Lung microvascular endothelial cell (primary cell): Measurements from ENCODE around the gene PRR7. TPM values are rescaled to one million over a fixed set of nuclear protein-coding genes. Genes with fewer than 3 reads are reported as not detected.

Source experiments
- DNase-seq, 2 donors: peaks; one replicate each; pipeline versions ENCODE4 v3.0.0 to v3.0.0-alpha.2; 2010; ENCODE audit warnings: low read depth in 2 of 2
- total RNA-seq: library from RNA; depleted of rRNA; stranded (reverse); fragments of >200 nt; gene quantifications from 2 replicates; pipeline ENCODE4 v1.2.1, GENCODE V29; 2014

The PRR7 gene
- total RNA-seq, 1 donor from 2014 or later: 1.2 TPM

DNA sequence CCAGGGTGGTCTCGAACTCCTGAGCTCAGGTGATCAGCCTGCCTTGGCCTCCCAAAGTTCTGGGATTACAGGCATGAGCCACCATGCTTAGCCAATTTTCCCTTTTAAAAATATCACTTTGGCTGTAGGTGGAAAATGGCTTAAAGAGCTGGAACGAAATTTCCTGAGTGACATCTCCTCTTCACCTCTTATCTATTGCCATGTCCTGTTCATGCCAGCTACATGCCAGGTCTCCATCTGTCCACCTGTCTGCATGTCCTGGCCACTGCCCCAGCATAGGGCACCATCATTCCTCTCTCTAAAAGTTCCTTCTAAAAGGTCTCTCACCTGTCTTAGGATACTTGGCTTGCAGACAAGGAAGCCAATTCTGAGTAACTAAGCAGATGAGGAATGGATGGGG, 22.9 kb upstream of the PRR7 start:
- DNase-seq: no peak

DNA sequence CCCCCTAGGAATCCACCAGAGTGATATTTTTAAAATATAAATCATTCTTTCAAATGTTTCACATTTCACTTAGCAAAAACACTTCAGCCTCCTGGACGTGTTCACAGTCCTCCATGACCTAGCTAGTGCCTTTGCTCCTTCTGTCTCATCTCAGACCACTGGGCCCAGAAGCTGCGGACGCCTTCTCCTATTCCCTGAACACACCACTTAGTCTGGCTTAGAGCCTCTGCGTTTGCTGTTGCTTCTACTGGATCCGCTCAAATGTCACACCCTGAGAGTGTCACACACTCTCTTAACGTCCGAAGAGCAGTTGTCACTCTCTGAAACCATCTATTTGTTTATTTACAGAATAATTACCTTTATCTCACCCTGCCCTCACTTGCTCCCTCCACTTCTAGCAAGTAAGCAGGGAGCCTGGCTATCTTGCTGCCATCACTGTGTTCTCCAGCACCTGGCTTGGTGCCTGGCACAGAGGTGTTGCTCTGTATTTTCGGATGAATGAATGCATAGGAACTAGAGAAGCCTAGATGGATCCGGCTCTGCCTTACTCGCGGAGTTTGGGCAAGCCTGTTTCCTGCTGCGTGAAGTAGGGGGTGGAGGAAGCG, 21.3 kb upstream of the PRR7 start:
- no peak for DNase-seq

DNA sequence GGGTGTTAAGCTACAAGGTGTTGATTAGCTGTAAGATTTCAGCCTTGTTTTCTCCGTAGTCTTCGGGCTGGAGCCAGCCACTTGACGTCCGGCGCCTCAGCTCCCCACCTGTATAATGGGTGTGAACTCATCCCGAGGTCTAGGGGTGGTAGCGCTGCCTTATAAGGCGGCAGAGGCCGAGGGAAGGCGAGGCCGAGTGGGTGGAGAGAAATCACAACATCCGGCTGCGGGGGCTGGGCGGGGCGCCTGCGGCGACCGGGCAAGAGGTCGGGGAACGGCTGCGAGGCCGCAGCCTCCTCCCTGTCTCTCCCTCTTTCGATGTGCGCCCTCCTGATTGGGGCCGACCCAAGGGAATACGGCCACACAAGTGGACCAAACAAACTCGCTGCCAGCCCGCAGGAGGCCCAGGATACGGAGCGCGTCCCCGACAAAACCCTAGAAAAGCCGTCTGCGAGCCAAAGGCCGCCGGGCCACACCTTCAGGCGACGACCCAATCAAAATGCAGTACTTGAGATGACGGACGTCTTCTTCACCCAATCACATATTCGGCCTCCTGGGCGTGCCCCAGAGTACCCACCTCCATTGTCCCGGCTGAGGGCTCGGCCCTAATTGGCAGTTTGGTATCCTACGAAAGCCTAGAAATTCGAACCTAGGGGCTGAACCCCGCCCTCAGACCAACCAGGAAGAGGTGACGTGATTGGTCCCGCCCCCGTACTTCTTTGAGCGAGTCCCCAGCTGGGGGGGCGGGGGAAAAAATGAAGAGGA, 20.6 kb upstream of the PRR7 start:
- peak; percentile 100 for DNase-seq

DNA sequence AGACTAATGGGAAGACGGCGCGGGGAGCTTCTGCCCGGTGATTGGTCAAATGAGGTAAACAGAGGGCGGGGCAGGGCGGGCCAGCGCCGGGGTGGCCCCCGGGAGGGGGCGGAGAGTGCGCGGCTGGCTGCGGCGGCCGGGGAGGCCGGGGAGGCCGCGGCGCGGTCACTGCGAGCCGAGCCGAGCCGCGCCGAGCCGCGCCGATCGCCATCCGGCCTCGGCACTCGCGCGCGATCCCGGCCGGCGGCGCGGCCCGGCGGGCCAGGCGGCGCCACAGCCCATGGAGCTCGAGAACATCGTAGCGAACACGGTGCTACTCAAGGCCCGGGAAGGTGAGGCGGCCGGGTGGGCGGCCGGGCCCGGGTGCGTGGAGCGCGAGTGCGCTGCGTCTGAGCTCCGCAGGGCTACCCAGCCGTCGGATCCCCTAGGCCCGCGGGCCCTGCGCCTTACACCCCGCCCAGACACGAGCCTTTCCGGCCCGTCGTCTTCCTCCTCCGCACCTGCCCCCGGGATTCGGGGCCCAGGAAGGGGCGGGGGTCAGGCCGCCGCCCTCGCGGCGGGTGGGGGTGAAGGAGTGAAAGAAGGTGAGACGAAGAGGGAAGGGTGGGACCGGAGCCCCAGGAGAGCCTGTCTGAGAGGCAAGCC, 19.9 kb upstream of the PRR7 start, which contains the start of gene GRK6:
Gene GRK6 (plus strand): TSS at position 111 of the 645 bp plus-strand sequence. CDS start 170 bp downstream, at position 281.
- no peak for DNase-seq

DNA sequence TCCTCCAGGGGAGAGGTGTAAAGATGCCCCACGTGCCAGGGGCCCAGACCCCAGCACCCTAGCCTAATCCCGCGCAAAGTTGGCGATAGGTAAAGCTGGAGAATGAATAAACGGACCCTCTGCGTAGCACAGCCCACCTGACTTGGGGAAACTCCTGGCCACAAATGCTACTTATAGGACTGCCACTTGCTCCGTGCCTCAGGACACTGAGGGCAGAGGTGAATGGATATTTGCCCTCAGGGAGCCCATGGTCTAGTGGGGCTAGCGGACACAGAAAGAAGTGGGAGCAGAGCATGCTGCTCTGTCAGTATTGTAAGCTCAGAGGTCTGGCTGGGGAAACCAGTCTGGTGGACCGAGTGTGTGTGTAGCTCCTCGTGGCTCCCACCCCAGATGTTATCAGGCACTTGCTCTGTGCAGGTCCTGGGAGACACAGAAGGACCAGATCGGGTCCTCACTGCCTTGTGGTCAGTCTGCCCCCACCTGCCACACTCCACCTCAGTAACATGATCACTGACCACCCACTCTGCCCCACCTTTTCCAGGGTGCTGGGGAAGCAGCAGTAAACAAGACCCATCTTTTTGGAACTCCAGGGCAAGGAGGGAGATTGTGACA, 19.3 kb upstream of the PRR7 start:
- DNase-seq: peak in 1 of 2 donors; percentile 19

DNA sequence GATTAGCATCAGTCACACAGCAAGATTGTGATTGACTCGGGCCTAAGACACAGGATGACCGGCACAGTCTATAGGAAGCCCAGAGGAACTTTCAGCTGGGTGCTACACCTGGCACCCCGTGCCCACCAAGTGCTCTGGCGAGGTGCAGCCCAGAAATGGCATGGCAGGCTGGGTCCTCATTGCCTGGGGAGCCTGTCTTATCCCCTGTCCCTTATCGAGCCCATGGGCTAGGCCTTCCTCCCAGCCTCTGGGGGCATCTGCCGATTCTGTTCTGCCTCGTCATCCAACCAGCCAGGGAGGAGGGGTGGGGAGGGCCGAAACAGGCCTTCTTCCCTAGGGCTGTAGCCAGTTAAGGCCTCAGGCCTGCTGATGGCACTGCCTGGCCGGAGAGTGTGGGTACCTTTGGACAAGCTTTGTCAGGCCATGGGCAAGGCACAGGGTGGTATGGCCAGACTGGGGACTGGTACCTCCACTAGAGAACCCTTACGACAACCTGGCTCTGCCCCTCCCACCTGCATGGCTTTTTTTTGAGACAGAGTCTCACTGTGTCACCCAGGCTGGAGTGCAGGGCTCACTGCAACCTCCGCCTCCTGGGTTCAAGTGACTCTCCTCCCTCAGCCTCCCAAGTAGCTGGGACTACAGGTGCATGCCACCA, 18.6 kb upstream of the PRR7 start:
- no peak for DNase-seq

DNA sequence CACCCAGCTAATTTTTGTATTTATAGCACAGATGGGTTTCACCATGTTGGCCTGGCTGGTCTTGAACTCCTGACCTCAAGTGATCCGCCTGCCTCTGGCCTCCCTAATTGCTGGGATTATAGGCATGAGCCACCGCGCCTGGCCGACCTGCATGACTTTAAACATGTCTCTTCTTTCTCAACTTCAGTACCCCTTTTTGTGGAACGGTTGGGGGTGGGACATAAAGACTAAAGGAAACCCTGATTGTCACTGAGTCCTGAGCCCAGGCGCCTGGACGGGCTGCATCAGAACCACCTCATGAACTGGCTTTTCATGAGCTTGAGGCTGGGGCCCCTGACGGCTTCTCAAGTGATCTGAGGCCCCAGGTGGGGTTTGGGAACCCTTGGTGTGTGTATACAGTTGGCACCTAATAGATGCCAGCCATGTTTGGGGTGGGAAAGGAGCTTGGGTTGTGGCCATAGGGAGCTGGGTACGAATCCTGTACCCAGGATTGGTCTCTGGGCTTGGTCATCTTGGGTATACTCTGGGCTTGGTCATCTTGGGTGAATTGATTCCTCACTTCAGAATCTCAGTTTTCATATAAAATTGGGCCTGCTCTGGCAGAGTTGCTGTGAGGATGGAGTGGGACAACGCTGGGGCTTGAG, 17.9 kb upstream of the PRR7 start:
- DNase-seq: no peak

DNA sequence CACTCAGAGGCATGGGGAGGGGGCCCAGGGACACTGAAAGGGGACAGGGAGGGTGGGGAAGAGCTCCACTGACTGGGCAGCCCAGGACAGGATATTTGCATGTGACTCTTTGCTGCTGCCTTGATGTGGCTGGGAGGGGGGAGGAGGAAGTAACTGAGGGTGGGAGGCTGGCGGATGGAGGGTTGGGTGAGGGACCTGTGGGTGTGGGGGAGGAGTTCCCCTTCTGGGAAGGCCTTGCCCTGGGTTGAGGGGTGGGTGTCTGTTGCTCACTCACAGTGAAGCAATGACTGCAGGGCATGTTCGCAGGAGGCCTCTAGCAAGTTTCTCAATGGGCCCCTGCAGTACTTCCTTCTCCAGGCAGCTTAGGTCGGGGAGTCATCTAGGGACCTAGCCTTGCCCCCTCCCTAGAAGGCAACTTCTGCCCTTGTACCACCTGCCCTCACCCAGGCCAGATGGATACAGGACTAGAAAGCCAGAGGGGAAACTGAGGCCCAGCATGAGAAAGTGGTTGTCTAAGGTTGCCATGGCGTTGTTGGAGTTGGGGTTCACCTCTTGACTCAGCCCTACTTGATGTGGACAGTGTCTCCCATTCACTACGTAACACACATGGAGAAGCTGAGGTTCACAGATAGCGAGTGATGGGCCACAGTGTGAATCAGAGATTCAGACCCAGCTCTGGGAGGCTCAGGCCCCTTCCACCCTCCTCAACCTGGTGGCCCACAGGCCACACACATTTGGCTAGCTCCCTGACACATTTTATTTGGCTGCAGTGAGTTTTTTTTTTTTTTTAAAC, 17.2 kb upstream of the PRR7 start:
- no peak for DNase-seq

DNA sequence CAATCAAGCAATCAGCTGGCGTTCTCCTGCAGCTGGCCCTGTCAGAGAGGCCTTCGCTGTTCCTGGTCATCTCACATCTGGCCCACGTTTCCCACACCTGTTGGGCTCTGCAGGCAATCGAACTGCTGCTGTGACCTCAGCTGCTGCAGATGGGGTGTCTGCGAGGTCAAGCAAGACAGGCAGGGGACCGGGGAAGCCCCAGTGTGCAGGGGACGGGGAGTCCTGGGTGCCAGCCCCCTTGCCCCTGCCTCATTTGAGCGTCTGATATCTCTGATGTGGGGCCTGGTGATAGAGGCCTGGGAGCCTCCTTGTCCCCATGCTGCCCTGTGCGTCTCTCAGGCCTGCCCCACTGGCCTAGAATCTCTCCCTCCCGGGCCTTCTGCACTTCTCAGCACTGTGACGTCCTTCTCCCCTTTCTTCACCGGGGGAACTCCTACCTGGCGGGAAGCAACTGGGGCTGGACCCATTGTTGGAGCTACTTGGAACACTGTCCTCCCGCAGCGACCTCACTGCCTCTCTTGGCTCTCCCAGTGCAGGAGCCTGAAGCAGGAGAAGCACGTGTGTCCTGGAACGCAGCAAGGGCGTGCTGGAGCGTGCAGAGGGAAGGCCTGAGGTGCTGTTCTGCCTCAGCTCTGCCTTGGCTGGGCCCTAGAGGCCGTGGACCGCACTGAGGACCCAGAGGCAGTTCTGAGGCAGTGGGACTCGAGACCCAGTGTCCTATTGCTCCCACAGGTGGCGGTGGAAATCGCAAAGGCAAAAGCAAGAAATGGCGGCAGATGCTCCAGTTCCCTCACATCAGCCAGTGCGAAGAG, 16.3 kb upstream of the PRR7 start:
- DNase-seq: no peak

DNA sequence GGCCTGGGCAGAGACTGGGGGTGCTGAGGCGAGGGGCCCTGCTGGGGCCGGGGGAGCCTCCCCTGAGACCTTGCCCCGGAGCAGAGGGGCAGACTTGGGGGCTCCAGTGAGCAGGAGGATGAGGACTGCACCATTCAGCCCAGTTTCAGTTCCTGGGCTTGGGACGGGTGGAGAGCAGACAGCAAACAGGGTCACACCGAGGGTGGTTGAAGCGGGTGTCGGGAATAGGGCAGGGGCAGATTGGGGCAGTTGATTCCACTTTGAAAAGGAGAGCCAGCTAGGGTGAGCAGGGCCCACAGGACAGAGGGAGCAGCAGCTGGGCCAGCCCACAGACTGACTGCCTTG, 15.7 kb upstream of the PRR7 start:
- DNase-seq: no peak

DNA sequence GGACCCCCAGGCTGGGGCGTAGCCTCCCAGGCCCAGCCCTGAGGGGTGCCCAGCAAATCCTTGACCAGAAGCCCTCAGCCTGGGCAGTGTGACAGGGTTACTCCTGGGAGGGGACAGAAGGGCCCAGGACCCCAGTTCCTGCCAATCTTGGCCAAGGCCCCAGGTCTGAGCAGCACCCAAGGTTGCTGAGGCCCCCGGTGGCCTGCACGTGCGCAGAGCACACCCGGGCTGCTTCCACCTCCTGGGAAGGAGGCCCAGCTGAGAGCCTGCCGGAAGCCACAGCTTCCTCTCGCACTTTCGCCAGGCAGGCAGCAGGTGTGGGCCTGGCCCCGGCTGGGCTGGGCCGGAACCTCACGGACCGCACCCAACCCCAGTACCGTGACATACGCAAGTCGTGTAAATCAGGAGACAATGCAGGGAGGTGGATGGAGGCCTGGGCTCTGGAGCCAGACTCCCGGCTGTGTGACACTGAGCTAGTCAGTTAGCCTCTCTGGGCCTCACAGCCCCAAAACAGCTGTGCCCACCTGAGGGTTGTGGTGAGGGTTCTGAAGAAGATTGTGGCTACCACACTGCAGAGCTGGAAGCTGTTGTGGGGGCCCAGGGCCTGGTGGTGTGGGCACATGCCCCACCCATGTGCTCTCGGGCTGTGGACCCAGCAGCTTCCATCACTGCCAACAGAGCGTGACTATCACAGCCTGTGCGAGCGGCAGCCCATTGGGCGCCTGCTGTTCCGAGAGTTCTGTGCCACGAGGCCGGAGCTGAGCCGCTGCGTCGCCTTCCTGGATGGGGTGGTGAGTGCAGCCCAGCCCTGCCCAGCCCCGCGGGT, 15.1 kb upstream of the PRR7 start:
- peak in 1 of 2 donors; percentile 55 for DNase-seq

DNA sequence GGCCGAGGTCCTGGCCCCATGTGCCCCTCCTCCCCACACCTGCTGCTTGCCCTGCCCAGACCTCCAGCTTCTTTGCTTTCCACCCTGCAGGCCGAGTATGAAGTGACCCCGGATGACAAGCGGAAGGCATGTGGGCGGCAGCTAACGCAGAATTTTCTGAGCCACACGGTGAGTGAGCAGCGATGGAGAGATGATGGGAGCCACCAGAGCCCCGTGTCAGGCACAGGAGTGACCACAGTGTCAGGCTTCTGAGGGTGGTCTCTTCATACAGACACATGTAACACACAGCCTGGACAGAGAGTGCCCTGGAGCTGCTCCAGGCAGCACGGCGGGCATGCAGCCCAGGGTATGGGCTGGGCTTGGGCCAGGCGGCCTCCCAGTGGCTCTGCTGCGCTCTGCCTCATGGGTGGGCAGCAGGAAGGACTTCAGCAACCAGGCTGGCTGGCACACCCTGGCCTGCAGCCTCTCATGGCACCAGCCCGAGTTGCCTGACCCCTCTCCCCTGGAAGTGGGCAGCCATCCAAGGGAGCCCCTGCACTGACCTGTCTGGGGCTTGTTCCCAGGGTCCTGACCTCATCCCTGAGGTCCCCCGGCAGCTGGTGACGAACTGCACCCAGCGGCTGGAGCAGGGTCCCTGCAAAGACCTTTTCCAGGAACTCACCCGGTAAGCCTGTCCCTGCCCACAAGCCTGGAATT, 14.3 kb upstream of the PRR7 start:
- DNase-seq: no peak

DNA sequence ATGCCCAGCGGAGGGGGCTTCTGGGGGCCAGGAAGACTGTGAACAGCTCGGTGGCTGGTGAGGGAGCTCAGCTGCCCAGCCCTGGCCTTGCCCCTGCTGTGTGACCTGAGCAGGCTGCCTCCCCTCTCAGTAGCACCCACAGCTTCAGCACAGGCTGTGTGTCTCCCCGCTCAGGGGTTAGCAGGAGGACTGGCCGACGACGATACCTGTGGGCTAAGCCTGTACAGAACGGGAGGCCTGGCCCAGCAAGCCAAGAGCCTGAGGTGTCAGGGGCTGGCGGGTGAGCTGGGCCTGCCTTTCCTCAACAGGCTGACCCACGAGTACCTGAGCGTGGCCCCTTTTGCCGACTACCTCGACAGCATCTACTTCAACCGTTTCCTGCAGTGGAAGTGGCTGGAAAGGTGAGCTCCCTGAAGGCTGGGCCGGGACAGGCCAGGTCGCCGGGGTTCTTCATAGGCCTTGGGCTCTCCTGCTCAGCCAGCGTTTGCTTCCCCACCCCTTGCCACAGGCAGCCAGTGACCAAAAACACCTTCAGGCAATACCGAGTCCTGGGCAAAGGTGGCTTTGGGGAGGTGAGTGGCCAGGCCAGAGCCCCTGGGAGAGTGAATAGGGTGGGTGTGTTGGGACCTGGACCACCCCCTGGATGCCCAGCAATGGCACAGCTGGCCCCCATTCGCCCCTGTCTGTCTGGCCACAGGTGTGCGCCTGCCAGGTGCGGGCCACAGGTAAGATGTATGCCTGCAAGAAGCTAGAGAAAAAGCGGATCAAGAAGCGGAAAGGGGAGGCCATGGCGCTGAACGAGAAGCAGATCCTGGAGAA, 13.6 kb upstream of the PRR7 start:
- no peak for DNase-seq

DNA sequence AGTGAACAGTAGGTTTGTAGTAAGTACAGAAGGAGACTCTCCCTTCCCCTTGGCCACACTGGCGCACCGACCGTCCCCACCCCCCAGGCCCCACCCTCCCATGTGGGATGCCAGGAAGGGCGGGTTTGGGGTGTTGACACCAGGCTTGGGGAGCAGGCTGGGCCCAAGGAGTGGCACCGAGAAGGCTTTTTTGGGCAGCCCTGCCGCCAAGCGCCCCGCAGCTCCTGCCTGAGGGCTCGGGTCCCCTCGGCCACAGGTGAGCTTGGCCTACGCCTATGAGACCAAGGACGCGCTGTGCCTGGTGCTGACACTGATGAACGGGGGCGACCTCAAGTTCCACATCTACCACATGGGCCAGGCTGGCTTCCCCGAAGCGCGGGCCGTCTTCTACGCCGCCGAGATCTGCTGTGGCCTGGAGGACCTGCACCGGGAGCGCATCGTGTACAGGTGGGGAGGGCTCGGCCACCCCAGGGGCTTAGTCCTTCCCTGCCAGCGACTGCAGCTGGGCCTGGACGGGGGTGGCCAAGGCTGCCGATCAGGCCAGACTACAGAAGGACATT, 12.9 kb upstream of the PRR7 start:
- DNase-seq: no peak

DNA sequence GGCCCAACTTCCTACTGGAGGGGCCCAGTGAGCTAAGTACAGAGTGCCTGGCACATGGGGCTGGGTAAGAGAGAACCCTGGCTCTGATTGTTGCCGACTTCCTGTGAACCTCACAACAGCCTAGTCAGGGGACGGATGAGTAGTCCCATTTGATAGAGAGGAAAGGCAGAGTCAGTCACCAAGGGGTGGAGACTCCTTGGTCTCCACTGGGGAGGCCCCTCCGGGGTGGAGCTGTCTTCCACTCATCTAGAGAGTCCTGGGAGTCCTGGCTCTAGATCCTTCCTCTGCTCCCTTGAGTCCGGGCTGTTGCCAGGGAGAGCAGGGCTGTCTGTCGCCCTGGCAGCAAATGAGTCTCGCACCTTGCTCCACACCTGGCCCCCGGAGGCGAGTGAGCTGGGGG, 12.2 kb upstream of the PRR7 start:
- peak in 1 of 2 donors; percentile 66 for DNase-seq

DNA sequence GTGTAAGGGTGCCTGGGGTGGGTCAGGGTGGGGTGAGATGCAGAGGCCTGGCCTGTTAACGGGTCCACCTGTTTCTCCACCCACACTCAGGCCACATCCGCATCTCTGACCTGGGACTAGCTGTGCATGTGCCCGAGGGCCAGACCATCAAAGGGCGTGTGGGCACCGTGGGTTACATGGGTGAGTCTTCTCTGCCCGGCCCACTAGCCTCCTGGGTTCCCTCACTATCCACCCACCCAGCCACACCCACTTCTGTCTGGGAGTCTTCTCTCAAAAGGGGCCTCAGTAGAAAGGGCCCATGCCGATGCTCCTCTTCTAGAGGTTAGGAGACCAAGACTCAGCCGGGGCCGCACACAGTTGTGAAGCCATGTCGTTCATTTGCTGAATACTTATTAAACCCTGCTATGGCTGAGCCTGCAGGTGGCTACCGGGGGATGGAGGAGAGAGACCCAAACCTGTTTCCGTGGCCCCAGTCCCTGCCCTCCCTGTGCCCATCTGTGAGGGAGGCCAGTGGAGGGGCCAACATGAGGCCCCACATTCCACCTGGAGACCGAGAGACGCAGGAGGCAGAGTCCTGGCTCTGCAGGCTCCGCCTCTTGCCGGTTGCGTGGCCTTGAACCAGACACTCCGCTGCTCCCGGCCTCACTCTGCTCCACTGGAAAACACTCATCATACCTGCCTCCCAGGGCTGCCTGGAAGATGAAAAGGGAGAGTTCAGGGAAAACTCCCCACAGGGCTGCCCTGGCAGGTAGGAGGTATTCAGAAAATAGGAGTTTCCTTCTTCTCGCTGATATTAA, 11.5 kb upstream of the PRR7 start:
- DNase-seq: no peak
